ENCODE measurements around the gene BMPR1A.
"Not testable (repeated sequence)": the region's sequence is repeated elsewhere in the genome, so short reads cannot be mapped to it uniquely, and the experiment has no call there.

BMPR1A gene

GRCh38 chr10:86851328-86852207 lies 95.1 kb downstream of the BMPR1A start:
- DNase-seq = no peak

- not testable (repeated sequence) for DNase-seq
Observed at GRCh38 chr10:86853582-86853981, 97.2 kb downstream of the BMPR1A start.

GRCh38 chr10:86855513-86855912 lies 99.1 kb downstream of the BMPR1A start:
- DNase-seq = no peak

GRCh38 chr10:86856156-86856555 lies 99.7 kb downstream of the BMPR1A start:
- DNase-seq = no peak

- no peak for DNase-seq
Observed at GRCh38 chr10:86857128-86857721, 100.8 kb downstream of the BMPR1A start.

- DNase-seq = no peak
Observed at GRCh38 chr10:86858011-86858410, 101.6 kb downstream of the BMPR1A start.

- DNase-seq = no peak
Observed at GRCh38 chr10:86861351-86861750, 104.9 kb downstream of the BMPR1A start.

GRCh38 chr10:86862373-86862772 lies 106.0 kb downstream of the BMPR1A start:
- DNase-seq = no peak

GRCh38 chr10:86862786-86863483 lies 106.5 kb downstream of the BMPR1A start:
- DNase-seq = no peak

GRCh38 chr10:86863484-86863842 lies 107.0 kb downstream of the BMPR1A start:
- no peak for DNase-seq

- not testable (repeated sequence) for DNase-seq
Observed at GRCh38 chr10:86865011-86865811, 108.8 kb downstream of the BMPR1A start.

GRCh38 chr10:86867149-86867548 lies 110.7 kb downstream of the BMPR1A start:
- DNase-seq = no peak

- DNase-seq = peak; percentile 2
Observed at GRCh38 chr10:86868353-86868752, 111.9 kb downstream of the BMPR1A start.

GRCh38 chr10:86870679-86871078 lies 114.3 kb downstream of the BMPR1A start:
- DNase-seq = no peak

GRCh38 chr10:86871563-86872183 lies 115.3 kb downstream of the BMPR1A start:
- no peak for DNase-seq

- no peak for DNase-seq
Observed at GRCh38 chr10:86872757-86873156, 116.3 kb downstream of the BMPR1A start.

GRCh38 chr10:86876748-86877147 lies 120.3 kb downstream of the BMPR1A start:
- no peak for DNase-seq

GRCh38 chr10:86878983-86879713 lies 122.7 kb downstream of the BMPR1A start:
- no peak for DNase-seq

GRCh38 chr10:86880971-86881370 lies 124.6 kb downstream of the BMPR1A start:
- DNase-seq = no peak

GRCh38 chr10:86888585-86889381 lies 132.4 kb downstream of the BMPR1A start:
- DNase-seq = no peak

- no peak for DNase-seq
Observed at GRCh38 chr10:86889997-86890396, 133.6 kb downstream of the BMPR1A start.

Data from COR-L47 (cell line).